Mesenchymal stem cell (in vitro differentiated cells and primary cell): ENCODE measurements around the gene ALCAM.

Source experiments
- DNase-seq: peaks from one replicate; pipeline ENCODE4 v3.0.0-alpha.2; 2013
- H2AFZ ChIP-seq: one replicate; pipeline ENCODE4 v1.6.1; 2013; ENCODE audit warnings: low read depth, mild to moderate bottlenecking, control low read depth, inconsistent platforms, low read length, moderate library complexity
- H2AK5ac ChIP-seq: 2 replicates; pipeline ENCODE4 v1.6.1; 2013; ENCODE audit warnings: low read length, moderate library complexity, mild to moderate bottlenecking, inconsistent platforms; ENCODE audit not compliant: severe bottlenecking
- H2BK120ac ChIP-seq: one replicate; pipeline ENCODE4 v1.6.1; 2013; ENCODE audit warnings: low read depth, mild to moderate bottlenecking, inconsistent platforms, low read length, moderate library complexity
- H2BK12ac ChIP-seq, 2 experiments: one replicate each; pipeline ENCODE4 v1.6.1; 2013; ENCODE audit warnings: inconsistent platforms in 2 of 2, low read length in 2 of 2, mild to moderate bottlenecking in 2 of 2, moderate library complexity in 2 of 2, control low read depth in 1 of 2
- H2BK15ac ChIP-seq: one replicate; pipeline ENCODE4 v1.6.1; 2013; ENCODE audit warnings: mild to moderate bottlenecking, low read depth, inconsistent platforms; ENCODE audit not compliant: poor library complexity, severe bottlenecking
- H2BK5ac ChIP-seq: 2 replicates; pipeline ENCODE4 v1.6.1; 2013; ENCODE audit warnings: low read depth, mild to moderate bottlenecking, low read length, control low read depth, inconsistent platforms; ENCODE audit not compliant: poor library complexity, severe bottlenecking
- H3K14ac ChIP-seq, 2 experiments: one replicate each; pipeline ENCODE4 v1.6.1; 2013; ENCODE audit warnings: inconsistent platforms in 2 of 2, low read length in 2 of 2, control low read depth in 1 of 2, mild to moderate bottlenecking in 1 of 2, moderate library complexity in 1 of 2
- H3K18ac ChIP-seq, 2 experiments: one replicate each; pipeline ENCODE4 v1.6.1; 2013; ENCODE audit warnings: inconsistent platforms in 2 of 2, low read length in 2 of 2, control low read depth in 1 of 2, low read depth in 1 of 2, mild to moderate bottlenecking in 1 of 2
- H3K23ac ChIP-seq, 2 experiments: one replicate each; pipeline ENCODE4 v1.6.1; 2013; ENCODE audit warnings: inconsistent platforms in 2 of 2, low read length in 2 of 2, mild to moderate bottlenecking in 2 of 2, moderate library complexity in 2 of 2, control low read depth in 1 of 2
- H3K27ac ChIP-seq: 2 replicates; pipeline ENCODE4 v1.5.1; 2013; ENCODE audit warnings: mild to moderate bottlenecking, moderate library complexity, low read length, control low read depth, inconsistent platforms; ENCODE audit not compliant: poor library complexity, severe bottlenecking
- H3K27me3 ChIP-seq, 2 experiments: 2 replicates each; pipeline versions ENCODE4 v1.6.1 to v1.7.0; 2013; ENCODE audit warnings: low read length in 2 of 2, mild to moderate bottlenecking in 2 of 2, moderate library complexity in 2 of 2, control low read depth in 1 of 2, inconsistent platforms in 1 of 2; ENCODE audit not compliant: control insufficient read depth in 1 of 2, insufficient read depth in 1 of 2
- H3K36me3 ChIP-seq, 2 experiments: 2 replicates each; pipeline versions ENCODE4 v1.6.1 to v1.7.0; 2013; ENCODE audit warnings: low read length in 2 of 2, control low read depth in 1 of 2, inconsistent platforms in 1 of 2, low read depth in 1 of 2, mild to moderate bottlenecking in 1 of 2; ENCODE audit not compliant: insufficient read depth in 2 of 2, control insufficient read depth in 1 of 2
- H3K4ac ChIP-seq, 2 experiments: one replicate each; pipeline ENCODE4 v1.6.1; 2013; ENCODE audit warnings: inconsistent platforms in 2 of 2, low read length in 2 of 2, mild to moderate bottlenecking in 2 of 2, moderate library complexity in 2 of 2, control low read depth in 1 of 2, low read depth in 1 of 2
- H3K4me1 ChIP-seq: 2 replicates; pipeline ENCODE4 v1.6.1; 2013; ENCODE audit warnings: low read depth, low read length, control low read depth; ENCODE audit not compliant: control insufficient read depth, insufficient read depth
- H3K4me2 ChIP-seq: 2 replicates; pipeline ENCODE4 v1.6.1; 2013; ENCODE audit warnings: low read length, mild to moderate bottlenecking, inconsistent platforms; ENCODE audit not compliant: poor library complexity, severe bottlenecking
- H3K4me3 ChIP-seq, 2 experiments: 2 replicates each; pipeline versions ENCODE4 v1.5.1 to v1.7.0; 2013; ENCODE audit warnings: low read length in 2 of 2, mild to moderate bottlenecking in 2 of 2, control low read depth in 1 of 2, low read depth in 1 of 2; ENCODE audit not compliant: insufficient read depth in 1 of 2
- H3K79me1 ChIP-seq: replicated peaks from 2 replicates; pipeline ENCODE4 v1.6.1; 2013; ENCODE audit warnings: mild to moderate bottlenecking, control low read depth, low read length, inconsistent platforms; ENCODE audit not compliant: poor library complexity, severe bottlenecking
- H3K9ac ChIP-seq: 2 replicates; pipeline ENCODE4 v1.7.0; 2013; ENCODE audit warnings: mild to moderate bottlenecking, low read length, moderate library complexity
- H3K9me3 ChIP-seq: 2 replicates; pipeline ENCODE4 v1.7.0; 2013; ENCODE audit warnings: mild to moderate bottlenecking, low read length; ENCODE audit not compliant: control insufficient read depth
- H4K8ac ChIP-seq: one replicate; pipeline ENCODE4 v1.6.1; 2013; ENCODE audit warnings: inconsistent platforms, mild to moderate bottlenecking, low read length, moderate library complexity
- H4K91ac ChIP-seq: one replicate; pipeline ENCODE4 v1.6.1; 2013; ENCODE audit warnings: mild to moderate bottlenecking, low read length, inconsistent platforms
- WGBS: methylation state at CpG from one replicate; pipeline ENCODE4 v1.1.7; 2013; ENCODE audit warnings: mixed read lengths; 5-methylcytosine and 5-hydroxymethylcytosine counted together

Gene ALCAM

DNA sequence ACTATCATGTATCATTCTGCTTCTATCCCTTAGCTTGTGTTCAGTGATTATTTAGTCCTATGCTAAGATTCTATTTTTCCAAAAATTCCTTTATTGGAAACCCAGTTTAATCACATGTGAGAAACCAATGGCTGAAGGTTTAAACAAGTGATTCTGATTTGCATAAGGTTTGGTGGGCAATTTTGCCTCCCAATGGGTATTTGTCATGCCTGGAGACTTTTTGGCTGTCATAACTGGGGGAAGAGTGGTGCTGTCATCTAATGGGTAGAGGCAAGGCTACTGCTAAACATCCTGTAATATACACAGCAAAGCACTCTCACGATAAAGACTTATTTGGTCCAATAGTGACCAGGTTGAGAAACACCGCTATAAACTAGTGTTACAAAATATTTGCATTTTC, 148.7 kb downstream of the ALCAM start:
- H3K27me3 ChIP-seq, result no peaks in the 10 kb centered on the region
- DNase-seq, result no peak
- H4K8ac ChIP-seq, result no peak overlapping the region
- H3K4me2 ChIP-seq, result no peak overlapping the region
- no peak overlapping the region for H3K4me3 ChIP-seq
- H3K27ac ChIP-seq, result no peak overlapping the region
- no peaks in the 10 kb centered on the region for H3K36me3 ChIP-seq
- no peak overlapping the region for H3K23ac ChIP-seq
- WGBS, result no CpG with 5 or more reads among the region's 2 CpGs
- no peak overlapping the region for H3K9ac ChIP-seq
- no peak overlapping the region for H2BK12ac ChIP-seq
- no peak overlapping the region for H3K4ac ChIP-seq
- H2BK15ac ChIP-seq, result no peak overlapping the region
- H3K14ac ChIP-seq, result no peak overlapping the region
- no peak overlapping the region for H2BK120ac ChIP-seq
- no peak overlapping the region for H2AK5ac ChIP-seq
- no peak overlapping the region for H2BK5ac ChIP-seq
- no peaks in the 10 kb centered on the region for H3K4me1 ChIP-seq
- H3K9me3 ChIP-seq, result no peaks in the 10 kb centered on the region
- peaks cover 3% of the 10 kb centered on the region for H3K79me1 ChIP-seq
- no peak overlapping the region for H2AFZ ChIP-seq
- H3K18ac ChIP-seq, result no peak overlapping the region
- H4K91ac ChIP-seq, result no peak overlapping the region

GRCh38 chr3:105516972-105517371, 150.3 kb downstream of the ALCAM start:
- peak; percentile 29 for DNase-seq
- Histone ChIP-seq H2AFZ (no peak overlapping the region), H3K9me3 (no peaks in the 10 kb centered on the region), H3K4me3 (no peak overlapping the region), H3K18ac (no peak overlapping the region), H3K36me3 (no peaks in the 10 kb centered on the region), H3K79me1 (peaks cover 9% of the 10 kb centered on the region), H3K27ac (no peak overlapping the region), H3K14ac (no peak overlapping the region), H2BK12ac (no peak overlapping the region), H3K4me2 (no peak overlapping the region), H4K8ac (no peak overlapping the region), H3K9ac (no peak overlapping the region), H2AK5ac (no peak overlapping the region), H2BK5ac (no peak overlapping the region), H2BK120ac (no peak overlapping the region), H2BK15ac (no peak overlapping the region), H3K4ac (no peak overlapping the region), H4K91ac (no peak overlapping the region), H3K23ac (no peak overlapping the region), H3K27me3 (no peaks in the 10 kb centered on the region), H3K4me1 (no peaks in the 10 kb centered on the region)
- WGBS, result 0% methylated on average over 1 of the region's 6 CpGs

DNA sequence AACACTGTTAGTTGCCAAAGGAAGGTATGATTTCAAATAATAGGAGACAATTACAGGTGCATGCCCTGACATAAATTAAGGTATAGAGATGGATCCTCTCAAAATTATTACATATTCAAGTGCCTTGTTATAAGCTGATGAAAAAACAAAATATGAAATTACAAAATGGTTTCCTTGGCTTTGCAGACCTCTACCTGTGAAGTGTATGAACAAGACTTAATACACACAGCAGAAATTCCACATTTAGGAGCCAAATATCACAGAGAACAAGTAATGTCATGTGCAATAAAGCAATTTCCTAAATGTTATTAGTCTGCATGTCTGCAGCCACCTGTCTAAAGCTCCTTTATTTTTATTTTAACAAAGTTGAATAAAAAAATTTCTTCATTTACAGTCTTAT, 151.5 kb downstream of the ALCAM start:
- H2BK5ac ChIP-seq, result no peak overlapping the region
- H2BK120ac ChIP-seq, result no peak overlapping the region
- H4K8ac ChIP-seq, result no peak overlapping the region
- no peak overlapping the region for H2AFZ ChIP-seq
- no peak overlapping the region for H3K4ac ChIP-seq
- no peak for DNase-seq
- H3K4me3 ChIP-seq, result no peak overlapping the region
- H2BK12ac ChIP-seq, result no peak overlapping the region
- peaks cover 12% of the 10 kb centered on the region for H3K79me1 ChIP-seq
- H3K18ac ChIP-seq, result no peak overlapping the region
- H3K4me2 ChIP-seq, result no peak overlapping the region
- H4K91ac ChIP-seq, result no peak overlapping the region
- no peaks in the 10 kb centered on the region for H3K36me3 ChIP-seq
- no peak overlapping the region for H3K23ac ChIP-seq
- no peak overlapping the region for H3K14ac ChIP-seq
- H3K27me3 ChIP-seq, result no peaks in the 10 kb centered on the region
- H3K27ac ChIP-seq, result no peak overlapping the region
- H3K9me3 ChIP-seq, result no peaks in the 10 kb centered on the region
- no peaks in the 10 kb centered on the region for H3K4me1 ChIP-seq
- no peak overlapping the region for H3K9ac ChIP-seq
- no peak overlapping the region for H2AK5ac ChIP-seq
- no peak overlapping the region for H2BK15ac ChIP-seq

GRCh38 chr3:105518806-105519418, 152.2 kb downstream of the ALCAM start:
- no peaks in the 10 kb centered on the region for H3K36me3 ChIP-seq
- no peak overlapping the region for H3K4me2 ChIP-seq
- H3K9me3 ChIP-seq, result no peaks in the 10 kb centered on the region
- no peak overlapping the region for H3K9ac ChIP-seq
- no peak overlapping the region for H3K4ac ChIP-seq
- no peak overlapping the region for H2AK5ac ChIP-seq
- H2BK12ac ChIP-seq, result no peak overlapping the region
- WGBS, result 7% methylated on average over 2 of the region's 4 CpGs
- no peak overlapping the region for H2BK120ac ChIP-seq
- no peak overlapping the region for H2BK15ac ChIP-seq
- H4K8ac ChIP-seq, result no peak overlapping the region
- H2AFZ ChIP-seq, result no peak overlapping the region
- no peaks in the 10 kb centered on the region for H3K4me1 ChIP-seq
- no peak overlapping the region for H2BK5ac ChIP-seq
- no peak overlapping the region for H3K18ac ChIP-seq
- peak; percentile 68 for DNase-seq
- peaks cover 12% of the 10 kb centered on the region for H3K79me1 ChIP-seq
- H3K27me3 ChIP-seq, result no peaks in the 10 kb centered on the region
- no peak overlapping the region for H3K4me3 ChIP-seq
- no peak overlapping the region for H3K14ac ChIP-seq
- no peak overlapping the region for H3K27ac ChIP-seq
- no peak overlapping the region for H4K91ac ChIP-seq
- no peak overlapping the region for H3K23ac ChIP-seq
